ENCODE measurements around the gene LRBA. TPM values are rescaled to one million over a fixed set of nuclear protein-coding genes. Genes with fewer than 3 reads are reported as not detected.

The LRBA gene
- total RNA-seq, 1 experiment from 2014 or later: 69.1 TPM

GRCh38 chr4:150280081-150280895 lies 734.8 kb downstream of the LRBA start:
- CTCF ChIA-PET: interaction anchor here (1.7 kb wide), 1 partner anchor 15 kb away, joined by 4 read pairs; no protein-coding TSS in a partner anchor
- no peaks in the 10 kb centered on the region for H3K4me1 Mint-ChIP-seq
- TF ChIP-seq ZBTB43 (CRISPR knock-in tag; IDR thresholded peaks at IDR 0.05) (no peak), ZNF425 (CRISPR knock-in tag; conservative IDR thresholded peaks at IDR 0.05) (no peak), HMGXB4 (CRISPR knock-in tag; IDR thresholded peaks at IDR 0.05) (no peak), ZNF138 (CRISPR knock-in tag; conservative IDR thresholded peaks at IDR 0.05) (no peak), PREB (CRISPR knock-in tag; IDR thresholded peaks at IDR 0.05; ENCODE audit: borderline replicate concordance) (no peak), ATF1 (CRISPR knock-in tag; IDR thresholded peaks at IDR 0.05) (no peak), CREB1 (CRISPR knock-in tag; IDR thresholded peaks at IDR 0.05) (no peak), USF1 (CRISPR knock-in tag; IDR thresholded peaks at IDR 0.05) (no peak), GRHL2 (CRISPR knock-in tag; IDR thresholded peaks at IDR 0.05; ENCODE audit: insufficient replicate concordance, severe bottlenecking) (no peak), ZNF671 (CRISPR knock-in tag; IDR thresholded peaks at IDR 0.05) (no peak), ZNF423 (CRISPR knock-in tag; IDR thresholded peaks at IDR 0.05) (no peak), CTCF (IDR thresholded peaks at IDR 0.05) (no peak), PRDM15 (CRISPR knock-in tag; IDR thresholded peaks at IDR 0.05) (no peak), AFF4 (CRISPR knock-in tag; IDR thresholded peaks at IDR 0.05; ENCODE audit: borderline replicate concordance) (no peak), SOX15 (CRISPR knock-in tag; IDR thresholded peaks at IDR 0.05) (no peak)

More at GRCh38 chr4:150280081-150280895, 734.8 kb downstream of the LRBA start:
- ATAC-seq (no peak; the same call in 1 of the 2 replicates), DNase-seq (ENCODE audit: low spot score) (no peak)
- Mint-ChIP-seq H3K4me3 (no peak overlapping the region), H3K27me3 (ENCODE audit: low read depth) (no peaks in the 10 kb centered on the region), H3K9me3 (peaks cover 6% of the 10 kb centered on the region; the same call in 1 of the 2 replicates), H3K36me3 (peaks cover 30% of the 10 kb centered on the region), H3K27ac (peak overlapping the region; percentile 48; the same call in 1 of the 2 replicates)
- POLR2A ChIA-PET: interaction anchor here (0.6 kb wide), 1 partner anchor 19 kb away, joined by 4 read pairs; no protein-coding TSS in a partner anchor
